OCI-LY3 (cell line): ENCODE data around the gene PDLIM1.

ENCODE experiments used
- H2AFZ ChIP-seq: fragments of 200-600, 300-600 bp; shearing (Covaris generic); 2 replicates; pipeline ENCODE4 v1.6.0; 2014; ENCODE audit warnings: antibody characterized with exemption, low read depth, low read length
- H3K27ac ChIP-seq: fragments of 200-600, 300-600 bp; sonication (generic); 2 replicates; pipeline ENCODE4 v1.5.1; 2014; ENCODE audit warnings: mild to moderate bottlenecking, low read length, moderate library complexity, mixed read lengths
- H3K27me3 ChIP-seq: fragments of 200-600, 300-600 bp; sonication (generic); 2 replicates; pipeline ENCODE4 v1.6.1; 2014; ENCODE audit warnings: low read depth, low read length, mixed read lengths
- H3K36me3 ChIP-seq: fragments of 200-600, 300-600 bp; sonication (generic); replicated peaks from 2 replicates; pipeline ENCODE3; 2014; ENCODE audit warnings: low read depth, low read length, mixed read lengths
- H3K4me1 ChIP-seq: fragments of 300-600, 200-600 bp; sonication (generic); 2 replicates; pipeline ENCODE4 v1.6.1; 2014; ENCODE audit warnings: low read length, mixed read lengths
- H3K4me2 ChIP-seq: fragments of 200-600, 300-600 bp; sonication (generic); 2 replicates; pipeline ENCODE4 v1.6.1; 2014; ENCODE audit warnings: low read length, mixed read lengths
- H3K4me3 ChIP-seq: fragments of 300-600, 200-600 bp; sonication (generic); 2 replicates; pipeline ENCODE4 v1.5.1; 2014; ENCODE audit warnings: antibody characterized with exemption, mild to moderate bottlenecking, low read length, moderate library complexity
- H3K79me2 ChIP-seq: fragments of 300-600, 200-600 bp; shearing (Covaris generic); 2 replicates; pipeline ENCODE4 v1.6.1; 2014; ENCODE audit warnings: mild to moderate bottlenecking, low read length, mixed read lengths
- H3K9ac ChIP-seq: fragments of 300-600, 200-600 bp; shearing (Covaris generic); 2 replicates; pipeline ENCODE4 v1.6.0; 2014; ENCODE audit warnings: mild to moderate bottlenecking, low read length, moderate library complexity
- H3K9me3 ChIP-seq: fragments of 200-600, 300-600 bp; shearing (Covaris generic); 2 replicates; pipeline ENCODE4 v1.6.1; 2014; ENCODE audit warnings: low read length, mixed read lengths; ENCODE audit not compliant: insufficient read depth
- H4K20me1 ChIP-seq: fragments of 200-600, 300-600 bp; sonication (generic); 2 replicates; pipeline ENCODE4 v1.6.1; 2016; ENCODE audit warnings: low read length, mixed read lengths; ENCODE audit not compliant: insufficient read depth
- CTCF ChIP-seq: fragments of 200-600, 300-600 bp; sonication (generic); IDR thresholded peaks from 2 replicates; pipeline ENCODE4 v1.5.1; 2014; ENCODE audit warnings: antibody characterized with exemption, low read length, low read depth
- EZH2phosphoT487 ChIP-seq: fragments of 200-600 bp; shearing (Covaris generic); IDR thresholded peaks from 2 replicates; pipeline ENCODE4 v1.6.1; 2018; ENCODE audit warnings: antibody characterized with exemption, mixed run types, low read depth

PDLIM1 gene

GRCh38 chr10:95187617-95188016 lies 103.2 kb downstream of the PDLIM1 start:
- Histone ChIP-seq H3K79me2 (no peaks in the 10 kb centered on the region), H3K4me1 (no peaks in the 10 kb centered on the region), H3K36me3 (no peaks in the 10 kb centered on the region), H3K4me2 (no peak overlapping the region), H3K9me3 (no peaks in the 10 kb centered on the region), H4K20me1 (no peaks in the 10 kb centered on the region), H2AFZ (no peak overlapping the region), H3K27ac (no peak overlapping the region), H3K9ac (no peak overlapping the region), H3K4me3 (no peak overlapping the region), H3K27me3 (peaks cover 22% of the 10 kb centered on the region)
- no peak for TF ChIP-seq EZH2phosphoT487
- no peak for TF ChIP-seq CTCF
